Glomerular endothelial cell (primary cell): ENCODE results near the gene AIF1. TPM values are rescaled to one million over a fixed set of nuclear protein-coding genes. Genes with fewer than 3 reads are reported as not detected.

Source experiments
- DNase-seq: peaks from one replicate; pipeline ENCODE4 v3.0.0-alpha.2; 2011; ENCODE audit warnings: low read depth, low spot score; ENCODE audit errors: extremely low read depth
- total RNA-seq: library from RNA; depleted of rRNA; stranded (reverse); fragments of >200 nt; gene quantifications from 2 replicates; pipeline ENCODE4 v1.2.3, GENCODE V29; 2015

The AIF1 gene
- total RNA-seq, 1 donor from 2014 or later = not detected

GRCh38 chr6:31661262-31662123 is 46.5 kb downstream of the AIF1 start:
- no peak for DNase-seq

GRCh38 chr6:31662124-31662723 is 47.2 kb downstream of the AIF1 start:
- no peak for DNase-seq

GRCh38 chr6:31663126-31663960 is 48.3 kb downstream of the AIF1 start:
- no peak for DNase-seq

- no peak for DNase-seq
Measured at GRCh38 chr6:31663961-31664789, 49.1 kb downstream of the AIF1 start.

GRCh38 chr6:31664790-31665500 is 49.9 kb downstream of the AIF1 start, which contains the start of gene GPANK1:
GPANK1 (minus strand) TSS chr6:31664997; CDS start chr6:31664478, 519 bp downstream.
- DNase-seq = peak; percentile 80

- DNase-seq = peak; percentile 75
Measured at GRCh38 chr6:31665501-31666336, 50.7 kb downstream of the AIF1 start, which contains the start of gene CSNK2B. CSNK2B (plus strand) TSS chr6:31666080; CDS start chr6:31666832, 752 bp downstream.

- no peak for DNase-seq
Measured at GRCh38 chr6:31666337-31666965, 51.4 kb downstream of the AIF1 start.

Other genes starting within 250 kb of the AIF1 start
- 55.0 and 63.6 TPM in 2 replicates for gene MICA, start 211.6 kb upstream of the AIF1 start, total RNA-seq
- gene MICB, start 117.1 kb upstream of the AIF1 start, total RNA-seq = 14.5 and 19.1 TPM in 2 replicates
- not detected in 2 replicates for gene MCCD1, start 86.3 kb upstream of the AIF1 start, total RNA-seq
- gene DDX39B, start 73.2 kb upstream of the AIF1 start, total RNA-seq = 230 and 249 TPM in 2 replicates
- gene ATP6V1G2, start 68.6 kb upstream of the AIF1 start, total RNA-seq = 0.18 and 1.2 TPM in 2 replicates
- 20.6 and 27.7 TPM in 2 replicates for gene NFKBIL1, start 67.6 kb upstream of the AIF1 start, total RNA-seq
- 0.53 TPM in 1 of 2 replicates, not detected in the other for gene LTA, start 42.9 kb upstream of the AIF1 start, total RNA-seq
- 0.88 and 4.4 TPM in 2 replicates for gene TNF, start 39.7 kb upstream of the AIF1 start, total RNA-seq
- 16.5 and 41.8 TPM in 2 replicates for gene LTB, start 32.8 kb upstream of the AIF1 start, total RNA-seq
- gene LST1, start 29.0 kb upstream of the AIF1 start, total RNA-seq = 0.87 and 0.99 TPM in 2 replicates
- gene NCR3, start 22.2 kb upstream of the AIF1 start, total RNA-seq = not detected in 2 replicates
- gene PRRC2A, start 5.5 kb downstream of the AIF1 start, total RNA-seq = 125 and 166 TPM in 2 replicates
- 259 and 375 TPM in 2 replicates for gene BAG6, start 37.4 kb downstream of the AIF1 start, total RNA-seq
- gene APOM, start 40.7 kb downstream of the AIF1 start, total RNA-seq = not detected in 2 replicates
- gene C6orf47, start 45.5 kb downstream of the AIF1 start, total RNA-seq = 19.1 and 19.6 TPM in 2 replicates
- gene GPANK1, start 49.8 kb downstream of the AIF1 start, total RNA-seq = 13.0 and 14.5 TPM in 2 replicates
- 292 and 314 TPM in 2 replicates for gene CSNK2B, start 50.8 kb downstream of the AIF1 start, total RNA-seq
- gene LY6G5B, start 54.7 kb downstream of the AIF1 start, total RNA-seq = 2.6 and 7.9 TPM in 2 replicates
- 3.7 and 4.1 TPM in 2 replicates for gene LY6G5C, start 65.8 kb downstream of the AIF1 start, total RNA-seq
- 35.7 and 49.2 TPM in 2 replicates for gene ABHD16A, start 88.1 kb downstream of the AIF1 start, total RNA-seq
- not detected in 2 replicates for gene LY6G6F, start 91.6 kb downstream of the AIF1 start, total RNA-seq
- not detected in 2 replicates for gene LY6G6D, start 100.1 kb downstream of the AIF1 start, total RNA-seq
- not detected in 2 replicates for gene LY6G6C, start 106.5 kb downstream of the AIF1 start, total RNA-seq
- gene MPIG6B, start 108.1 kb downstream of the AIF1 start, total RNA-seq = not detected in 2 replicates
- 110 and 138 TPM in 2 replicates for gene DDAH2, start 114.1 kb downstream of the AIF1 start, total RNA-seq
- gene CLIC1, start 121.3 kb downstream of the AIF1 start, total RNA-seq = 541 and 655 TPM in 2 replicates
- 3.7 and 18.7 TPM in 2 replicates for gene MSH5, start 124.8 kb downstream of the AIF1 start, total RNA-seq
- gene SAPCD1, start 147.4 kb downstream of the AIF1 start, total RNA-seq = 3.3 and 3.9 TPM in 2 replicates
- gene VWA7, start 162.1 kb downstream of the AIF1 start, total RNA-seq = 0.34 and 0.58 TPM in 2 replicates
- gene VARS1, start 180.5 kb downstream of the AIF1 start, total RNA-seq = 90.9 and 105 TPM in 2 replicates
- 45.3 and 74.3 TPM in 2 replicates for gene LSM2, start 191.7 kb downstream of the AIF1 start, total RNA-seq
- 0.44 and 0.53 TPM in 2 replicates for gene HSPA1L, start 200.0 kb downstream of the AIF1 start, total RNA-seq
- gene HSPA1A, start 200.3 kb downstream of the AIF1 start, total RNA-seq = 140 and 161 TPM in 2 replicates
- gene HSPA1B, start 212.5 kb downstream of the AIF1 start, total RNA-seq = 76.3 and 95.3 TPM in 2 replicates
- gene NEU1, start 247.6 kb downstream of the AIF1 start, total RNA-seq = 82.6 and 83.5 TPM in 2 replicates